GM12873 (cell line): ENCODE data around the gene YOD1.
A peak's percentile ranks its signal among the peaks of the same experiment; 100 is the strongest.

ENCODE experiments used
- CTCF ChIP-seq: IDR thresholded peaks from 2 replicates; pipeline ENCODE4 v1.5.1; 2012; ENCODE audit warnings: low read depth, mild to moderate bottlenecking, moderate library complexity, low read length, control low read depth; ENCODE audit not compliant: insufficient read depth; ENCODE audit errors: missing control alignments

Gene YOD1

GRCh38 chr1:207010726-207011125, 40.3 kb downstream of the YOD1 start:
- TF ChIP-seq CTCF: no peak

- TF ChIP-seq CTCF: no peak
Observed at GRCh38 chr1:207009945-207010344, 41.1 kb downstream of the YOD1 start.

- no peak for TF ChIP-seq CTCF
Observed at GRCh38 chr1:207009182-207009850, 41.7 kb downstream of the YOD1 start.

GRCh38 chr1:207007352-207008033, 43.5 kb downstream of the YOD1 start:
- TF ChIP-seq CTCF: no peak

GRCh38 chr1:207006914-207007313, 44.1 kb downstream of the YOD1 start:
- no peak for TF ChIP-seq CTCF

GRCh38 chr1:207006083-207006482, 44.9 kb downstream of the YOD1 start:
- TF ChIP-seq CTCF: no peak

- peak; percentile 92 for TF ChIP-seq CTCF
Observed at GRCh38 chr1:207004931-207005830, 45.8 kb downstream of the YOD1 start.
